Activated B cell treated with CpG ODN at 0.5 μM for 24 hours (primary cell): ENCODE data around the gene CTDSP2. TPM values are rescaled to one million over a fixed set of nuclear protein-coding genes. Genes with fewer than 3 reads are reported as not detected.

Experiments
- ATAC-seq: fragments of 200-7000 bp; cut with Tn5 transposase; one replicate; pipeline ENCODE4 v1.10.0; 2021; ENCODE audit warnings: low read depth, mild to moderate bottlenecking, moderate library complexity
- CTCF ChIA-PET: fragments of 350-600 bp; sonication (Branson Sonifier 250); formaldehyde crosslinking; loops from one replicate; lab custom pipeline; 2021; ENCODE audit warnings: antibody characterized with exemption; lab: Charles Lee
- POLR2A ChIA-PET: fragments of 350-600 bp; sonication (Branson Sonifier 250); formaldehyde crosslinking; loops from one replicate; lab custom pipeline; 2021; ENCODE audit warnings: antibody characterized with exemption; lab: Charles Lee
- DNase-seq: peaks from one replicate; pipeline ENCODE4 v3.0.0; 2022
- H3K27ac Mint-ChIP-seq: one replicate; pipeline ENCODE4 v1.8.0; 2020; ENCODE audit warnings: mixed read lengths
- H3K27me3 Mint-ChIP-seq: one replicate; pipeline ENCODE4 v1.8.0; 2021; ENCODE audit warnings: mixed read lengths
- H3K36me3 Mint-ChIP-seq: one replicate; pipeline ENCODE4 v1.8.0; 2021; ENCODE audit warnings: low read depth, mixed read lengths
- H3K4me1 Mint-ChIP-seq: one replicate; pipeline ENCODE4 v1.8.0; 2021; ENCODE audit warnings: mixed read lengths
- H3K4me3 Mint-ChIP-seq: one replicate; pipeline ENCODE4 v1.8.0; 2020; ENCODE audit warnings: mild to moderate bottlenecking, mixed read lengths
- H3K9me3 Mint-ChIP-seq: one replicate; pipeline ENCODE4 v1.8.0; 2020; ENCODE audit warnings: mixed read lengths
- CTCF ChIP-seq: fragments of 200-600 bp; IDR thresholded peaks from one replicate; pipeline ENCODE4 v1.8.0; 2022; ENCODE audit warnings: antibody characterized with exemption, mild to moderate bottlenecking
- intact Hi-C: fragments of 100-400 bp; cut with micrococcal nuclease; formaldehyde crosslinking; loops from one replicate; pipeline ENCODE4 v1.15.1; 2024
- total RNA-seq: library from RNA; stranded (reverse); gene quantifications from 2 replicates; pipeline ENCODE4 v1.2.3, GENCODE V29; 2022

Gene CTDSP2
- total RNA-seq, 1 donor from 2014 or later: 81.5 TPM

GRCh38 chr12:57772429-57773322, 73.9 kb downstream of the CTDSP2 start, which contains the start of gene EEF1AKMT3:
TSS of gene EEF1AKMT3 (plus strand) at chr12:57772614. CDS start at chr12:57772725, 111 bp downstream.
- POLR2A ChIA-PET: interaction anchor here (0.5 to 1.3 kb wide), 13 partner anchors 9 to 317 kb away, joined by 3 to 11 read pairs (median 4); partner anchors contain the start of genes CDK4, CTDSP2, INHBE and TSFM
- H3K27ac Mint-ChIP-seq: peak within 1 kb of the TSS; percentile 98
- TF ChIP-seq CTCF: no peak
- peaks cover 31% of the 10 kb centered on the region for H3K36me3 Mint-ChIP-seq
- no peaks in the 10 kb centered on the region for H3K27me3 Mint-ChIP-seq
- ATAC-seq: peak; percentile 21
- peaks cover 18% of the 10 kb centered on the region for H3K4me1 Mint-ChIP-seq
- intact Hi-C loops: loop anchor here (1.0 kb wide), 4 partner anchors 10 to 28 kb away; partner anchors contain the start of genes CDK4 and TSFM
- H3K4me3 Mint-ChIP-seq: peak within 1 kb of the TSS; percentile 98
- H3K9me3 Mint-ChIP-seq: no peaks in the 10 kb centered on the region
- no peak for DNase-seq
- CTCF ChIA-PET: interaction anchor here (0.7 kb wide), 1 partner anchor 132 kb away, joined by 4 read pairs; no protein-coding TSS in a partner anchor

GRCh38 chr12:57771873-57772428, 74.6 kb downstream of the CTDSP2 start, which contains the start of gene METTL1:
TSS of gene METTL1 (minus strand) at chr12:57772105. CDS start at chr12:57772083, 22 bp downstream.
- ChIA-PET POLR2A (interaction anchor here (0.5 to 1.3 kb wide), 12 partner anchors 9 to 317 kb away, joined by 3 to 11 read pairs (median 4); partner anchors contain the start of genes CDK4, CTDSP2, INHBE and TSFM), CTCF (interaction anchor here (0.7 kb wide), 1 partner anchor 133 kb away, joined by 4 read pairs; no protein-coding TSS in a partner anchor)
- Mint-ChIP-seq H3K27ac (peak within 1 kb of the TSS; percentile 98), H3K27me3 (peaks cover under 1% of the 10 kb centered on the region), H3K4me3 (peak within 1 kb of the TSS; percentile 98), H3K9me3 (no peaks in the 10 kb centered on the region), H3K4me1 (peaks cover 19% of the 10 kb centered on the region), H3K36me3 (peaks cover 31% of the 10 kb centered on the region)
- intact Hi-C loops: loop anchor here (1.0 kb wide), 4 partner anchors 10 to 28 kb away; partner anchors contain the start of genes CDK4 and TSFM
- peak; percentile 81 for DNase-seq
- TF ChIP-seq CTCF: no peak
- peak; percentile 91 for ATAC-seq

- ChIA-PET POLR2A (interaction anchor here (0.9 to 1.3 kb wide), 4 partner anchors 10 to 73 kb away, joined by 4 to 11 read pairs (median 7); partner anchors contain the start of gene TSFM), CTCF (no interaction called here)
- peak; percentile 75 for ATAC-seq
- H3K4me3 Mint-ChIP-seq: peak overlapping the region; percentile 98
- peaks cover 6% of the 10 kb centered on the region for H3K27me3 Mint-ChIP-seq
- intact Hi-C loops: no loop called here
- H3K4me1 Mint-ChIP-seq: peaks cover 25% of the 10 kb centered on the region
- H3K36me3 Mint-ChIP-seq: peaks cover 31% of the 10 kb centered on the region
- peak overlapping the region; percentile 98 for H3K27ac Mint-ChIP-seq
- TF ChIP-seq CTCF: no peak
- DNase-seq: no peak
- H3K9me3 Mint-ChIP-seq: no peaks in the 10 kb centered on the region
Measured at GRCh38 chr12:57771236-57771872, 75.2 kb downstream of the CTDSP2 start.

- H3K27ac Mint-ChIP-seq: no peak overlapping the region
- H3K4me3 Mint-ChIP-seq: peak overlapping the region; percentile 44
- ChIA-PET CTCF (no interaction called here), POLR2A (interaction anchor here (1.2 to 6.7 kb wide), 2 partner anchors 12 to 14 kb away, joined by 3 to 34 read pairs; partner anchors contain the start of genes MARCHF9 and TSFM)
- intact Hi-C loops: no loop called here
- no peak for TF ChIP-seq CTCF
- peaks cover 9% of the 10 kb centered on the region for H3K27me3 Mint-ChIP-seq
- H3K36me3 Mint-ChIP-seq: peaks cover 31% of the 10 kb centered on the region
- H3K9me3 Mint-ChIP-seq: no peaks in the 10 kb centered on the region
- no peak for ATAC-seq
- peaks cover 29% of the 10 kb centered on the region for H3K4me1 Mint-ChIP-seq
- DNase-seq: no peak
Measured at GRCh38 chr12:57770734-57771133, 75.8 kb downstream of the CTDSP2 start.

Other genes starting within 250 kb of the CTDSP2 start
- gene DTX3, start 241.9 kb downstream of the CTDSP2 start, total RNA-seq: 3.7 and 3.9 TPM in 2 replicates
- not detected in 2 replicates for gene ARHGEF25, start 235.3 kb downstream of the CTDSP2 start, total RNA-seq
- 0.31 and 0.51 TPM in 2 replicates for gene B4GALNT1, start 213.5 kb downstream of the CTDSP2 start, total RNA-seq
- gene OS9, start 152.6 kb downstream of the CTDSP2 start, total RNA-seq: 166 TPM in 2 replicates
- gene AGAP2, start 108.0 kb downstream of the CTDSP2 start, total RNA-seq: 17.5 and 18.5 TPM in 2 replicates
- 35.8 and 37.6 TPM in 2 replicates for gene TSPAN31, start 101.7 kb downstream of the CTDSP2 start, total RNA-seq
- gene CDK4, start 94.4 kb downstream of the CTDSP2 start, total RNA-seq: 95.7 and 95.9 TPM in 2 replicates
- 54.1 and 58.2 TPM in 2 replicates for gene MARCHF9, start 91.6 kb downstream of the CTDSP2 start, total RNA-seq
- 2.4 and 2.5 TPM in 2 replicates for gene CYP27B1, start 79.7 kb downstream of the CTDSP2 start, total RNA-seq
- 32.2 and 40.7 TPM in 2 replicates for gene METTL1, start 74.6 kb downstream of the CTDSP2 start, total RNA-seq
- gene EEF1AKMT3, start 74.1 kb downstream of the CTDSP2 start, total RNA-seq: 0.60 and 1.2 TPM in 2 replicates
- 28.4 and 33.4 TPM in 2 replicates for gene TSFM, start 63.9 kb downstream of the CTDSP2 start, total RNA-seq
- gene AVIL, start 28.0 kb downstream of the CTDSP2 start, total RNA-seq: 1.5 and 3.1 TPM in 2 replicates
- 3.0 and 3.9 TPM in 2 replicates for gene ATP23, start 94.8 kb upstream of the CTDSP2 start, total RNA-seq